Measurements from ENCODE around the gene RBM27.
A peak's percentile ranks its signal among the peaks of the same experiment; 100 is the strongest.
"Not testable (repeated sequence)": the region's sequence is repeated elsewhere in the genome, so short reads cannot be mapped to it uniquely, and the experiment has no call there.

The RBM27 gene

GRCh38 chr5:146176805-146177204, 26.6 kb upstream of the RBM27 start:
- no peak overlapping the region for H3K27ac ChIP-seq
- no peak for TF ChIP-seq ZFX (IDR thresholded peaks at IDR 0.05)
- TF ChIP-seq, protein P1, sequence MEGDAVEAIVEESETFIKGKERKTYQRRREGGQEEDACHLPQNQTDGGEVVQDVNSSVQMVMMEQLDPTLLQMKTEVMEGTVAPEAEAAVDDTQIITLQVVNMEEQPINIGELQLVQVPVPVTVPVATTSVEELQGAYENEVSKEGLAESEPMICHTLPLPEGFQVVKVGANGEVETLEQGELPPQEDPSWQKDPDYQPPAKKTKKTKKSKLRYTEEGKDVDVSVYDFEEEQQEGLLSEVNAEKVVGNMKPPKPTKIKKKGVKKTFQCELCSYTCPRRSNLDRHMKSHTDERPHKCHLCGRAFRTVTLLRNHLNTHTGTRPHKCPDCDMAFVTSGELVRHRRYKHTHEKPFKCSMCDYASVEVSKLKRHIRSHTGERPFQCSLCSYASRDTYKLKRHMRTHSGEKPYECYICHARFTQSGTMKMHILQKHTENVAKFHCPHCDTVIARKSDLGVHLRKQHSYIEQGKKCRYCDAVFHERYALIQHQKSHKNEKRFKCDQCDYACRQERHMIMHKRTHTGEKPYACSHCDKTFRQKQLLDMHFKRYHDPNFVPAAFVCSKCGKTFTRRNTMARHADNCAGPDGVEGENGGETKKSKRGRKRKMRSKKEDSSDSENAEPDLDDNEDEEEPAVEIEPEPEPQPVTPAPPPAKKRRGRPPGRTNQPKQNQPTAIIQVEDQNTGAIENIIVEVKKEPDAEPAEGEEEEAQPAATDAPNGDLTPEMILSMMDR (conservative IDR thresholded peaks at IDR 0.05): no peak

GRCh38 chr5:146179696-146180095, 23.7 kb upstream of the RBM27 start:
- no peak overlapping the region for H3K27ac ChIP-seq
- TF ChIP-seq, protein P1 (conservative IDR thresholded peaks at IDR 0.05): no peak
- TF ChIP-seq ZFX (IDR thresholded peaks at IDR 0.05): no peak

DNA sequence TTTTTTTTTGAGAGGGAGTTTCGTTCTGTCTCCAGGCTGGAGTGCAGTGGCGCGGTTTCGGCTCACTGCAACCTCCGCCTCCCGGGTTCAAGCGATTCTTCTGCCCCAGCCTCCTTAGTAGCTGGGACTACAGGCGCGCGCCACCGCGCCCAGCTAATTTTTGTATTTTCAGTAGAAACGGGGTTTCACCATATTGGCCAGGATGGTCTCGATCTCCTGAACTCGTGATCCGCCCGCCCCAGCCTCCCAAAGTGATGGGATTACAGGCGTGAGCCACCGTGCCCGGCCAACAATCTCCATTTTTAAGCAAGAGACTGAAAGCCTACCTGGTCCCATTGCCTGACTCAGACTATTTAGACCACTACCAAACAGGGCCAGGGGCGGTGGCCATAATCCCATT, 20.0 kb upstream of the RBM27 start:
- H3K27ac ChIP-seq: peak overlapping the region; percentile 84

DNA sequence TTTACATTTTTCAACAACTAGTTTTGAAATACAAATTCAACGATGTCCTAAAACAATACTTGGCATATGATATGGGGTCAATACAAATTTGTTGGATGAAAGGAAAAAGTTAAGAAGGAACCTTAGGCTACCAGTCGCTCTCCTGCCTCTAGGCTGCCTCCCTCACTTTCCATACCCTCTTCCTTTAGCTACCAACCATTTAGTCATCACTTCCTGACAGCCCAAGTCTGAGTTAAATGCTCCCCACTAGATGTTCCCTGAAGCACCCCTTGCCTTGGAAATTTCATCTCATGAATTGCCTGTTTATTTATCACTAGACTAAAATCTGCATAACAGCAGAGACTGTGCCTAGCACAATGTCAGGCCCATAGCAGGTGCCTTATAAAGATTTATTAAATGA, 18.2 kb upstream of the RBM27 start:
- no peak overlapping the region for H3K27ac ChIP-seq
- no peak for TF ChIP-seq ZFX (IDR thresholded peaks at IDR 0.05)
- TF ChIP-seq, protein P1 (conservative IDR thresholded peaks at IDR 0.05): no peak

DNA sequence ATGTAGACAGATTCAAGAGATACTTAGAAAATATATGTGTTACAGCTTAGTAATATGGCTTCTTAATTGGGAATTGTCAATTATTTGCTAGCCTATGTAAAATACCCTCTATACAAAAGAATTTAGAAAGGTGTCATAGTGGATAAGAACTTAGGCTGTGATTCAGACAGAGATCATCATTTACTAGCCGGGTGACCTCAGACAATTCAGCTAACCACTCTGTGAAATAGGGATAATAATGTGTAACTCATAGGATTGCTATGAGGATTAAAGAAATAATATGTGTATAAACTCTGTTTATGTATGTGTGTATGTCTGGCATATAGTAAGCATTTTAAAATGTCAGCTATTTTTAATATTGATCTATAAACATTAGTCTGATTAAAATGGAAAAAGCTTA, 15.0 kb upstream of the RBM27 start:
- TF ChIP-seq ZFX (IDR thresholded peaks at IDR 0.05): no peak
- TF ChIP-seq, protein P1 (conservative IDR thresholded peaks at IDR 0.05): no peak
- no peak overlapping the region for H3K27ac ChIP-seq

DNA sequence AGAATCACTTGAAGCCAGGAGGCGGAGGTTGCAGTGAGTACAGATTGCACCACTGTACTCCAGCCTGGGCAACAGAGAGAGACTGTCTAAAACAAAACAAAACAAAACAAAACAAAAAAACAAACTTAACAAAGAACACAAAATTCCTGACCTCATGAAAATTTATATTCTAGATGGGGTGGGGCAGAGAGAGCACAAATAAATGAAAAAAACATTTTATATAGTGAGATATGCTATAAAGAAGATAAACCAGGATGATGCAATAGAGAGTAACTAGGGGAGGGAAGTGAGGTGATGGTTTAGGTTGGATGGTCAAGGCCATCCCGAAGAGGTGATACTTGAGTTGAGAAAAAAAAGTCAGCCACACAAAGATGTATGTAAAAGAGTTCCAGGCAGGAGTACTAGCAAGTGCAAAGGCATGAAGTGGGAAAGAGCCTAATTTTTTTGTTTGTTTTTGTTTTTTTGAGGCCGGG, 10.8 kb upstream of the RBM27 start:
- TF ChIP-seq, protein P1 (conservative IDR thresholded peaks at IDR 0.05): no peak
- no peak for TF ChIP-seq ZFX (IDR thresholded peaks at IDR 0.05)
- H3K27ac ChIP-seq: no peak overlapping the region

DNA sequence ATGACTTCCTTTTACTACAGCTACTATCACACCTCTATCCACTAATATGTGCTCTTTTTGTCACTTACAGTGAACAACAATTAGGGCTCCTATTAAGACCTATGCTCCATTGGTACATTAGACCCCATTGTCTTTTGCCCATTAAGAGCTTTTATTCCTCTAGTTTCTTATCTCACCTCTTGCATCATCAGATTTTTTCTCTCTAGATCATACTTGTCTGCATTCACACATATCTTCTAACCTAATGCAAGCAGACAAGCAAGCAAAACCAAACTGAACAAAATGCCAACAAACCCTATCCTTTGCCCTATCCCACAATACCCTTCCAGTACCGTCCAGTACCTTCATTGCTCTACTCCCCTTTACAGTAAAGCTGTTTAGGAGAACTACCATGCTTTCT, 10.1 kb upstream of the RBM27 start:
- TF ChIP-seq ZFX (IDR thresholded peaks at IDR 0.05): no peak
- TF ChIP-seq, protein P1 (conservative IDR thresholded peaks at IDR 0.05): no peak
- no peak overlapping the region for H3K27ac ChIP-seq

GRCh38 chr5:146194997-146195396, 8.4 kb upstream of the RBM27 start:
- not testable (repeated sequence) for H3K27ac ChIP-seq
